ENCODE measurements around the gene PCDH15. TPM values are rescaled to one million over a fixed set of nuclear protein-coding genes. Genes with fewer than 3 reads are reported as not detected.
"Not testable (repeated sequence)": the region's sequence is repeated elsewhere in the genome, so short reads cannot be mapped to it uniquely, and the experiment has no call there.

Gene PCDH15
- total RNA-seq, 1 donor from 2014 or later, result not detected

- DNase-seq (ENCODE audit: low read depth) (peak; percentile 2), FAIRE-seq (no peak)
- Histone ChIP-seq H3K4me3 (ENCODE audit: low read depth, low read length) (no peak overlapping the region), H3K36me3 (ENCODE audit: control insufficient read depth, insufficient read depth, low read length) (no peaks in the 10 kb centered on the region), H3K27me3 (ENCODE audit: control insufficient read depth, insufficient read depth, low read length) (no peaks in the 10 kb centered on the region)
- TF ChIP-seq CTCF (IDR thresholded peaks at IDR 0.05; ENCODE audit: insufficient read depth, low read length, severe bottlenecking), result no peak
Measured at GRCh38 chr10:54559498-54559897, 241.5 kb downstream of the PCDH15 start.

DNA sequence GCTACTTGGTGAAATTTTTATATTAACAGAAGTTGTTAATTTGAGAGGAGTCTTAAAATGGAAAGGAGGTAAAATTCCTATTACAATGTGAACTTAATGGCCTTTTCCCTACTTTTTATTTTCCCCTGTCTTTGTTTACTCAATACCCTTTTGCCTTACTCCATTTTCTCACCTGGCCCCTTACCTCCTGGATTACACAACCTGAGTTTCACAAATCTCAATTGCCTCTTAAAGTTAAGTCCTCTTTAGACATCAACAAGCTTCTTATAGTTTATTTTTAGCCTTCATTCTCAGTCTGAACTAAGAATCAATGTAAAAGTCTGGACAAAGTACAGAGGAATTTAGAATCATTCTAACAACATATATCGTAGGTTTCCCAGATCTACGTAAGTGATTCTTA, 247.0 kb downstream of the PCDH15 start:
- Histone ChIP-seq H3K36me3 (ENCODE audit: control insufficient read depth, insufficient read depth, low read length) (no peaks in the 10 kb centered on the region), H3K27me3 (ENCODE audit: control insufficient read depth, insufficient read depth, low read length) (no peaks in the 10 kb centered on the region), H3K4me3 (ENCODE audit: low read depth, low read length) (no peak overlapping the region)
- no peak for FAIRE-seq
- DNase-seq (ENCODE audit: low read depth), result no peak
- no peak for TF ChIP-seq CTCF (IDR thresholded peaks at IDR 0.05; ENCODE audit: insufficient read depth, low read length, severe bottlenecking)

GRCh38 chr10:54550016-54550415, 251.0 kb downstream of the PCDH15 start:
- TF ChIP-seq CTCF (IDR thresholded peaks at IDR 0.05; ENCODE audit: insufficient read depth, low read length, severe bottlenecking), result no peak
- Histone ChIP-seq H3K27me3 (ENCODE audit: control insufficient read depth, insufficient read depth, low read length) (no peaks in the 10 kb centered on the region), H3K4me3 (ENCODE audit: low read depth, low read length) (no peak overlapping the region), H3K36me3 (ENCODE audit: control insufficient read depth, insufficient read depth, low read length) (no peaks in the 10 kb centered on the region)
- DNase-seq (ENCODE audit: low read depth) (no peak), FAIRE-seq (no peak)

GRCh38 chr10:54531296-54531695, 269.7 kb downstream of the PCDH15 start:
- no peak for FAIRE-seq
- H3K4me3 ChIP-seq (ENCODE audit: low read depth, low read length), result no peak overlapping the region
- no peak for TF ChIP-seq CTCF (IDR thresholded peaks at IDR 0.05; ENCODE audit: insufficient read depth, low read length, severe bottlenecking)
- H3K36me3 ChIP-seq (ENCODE audit: control insufficient read depth, insufficient read depth, low read length), result no peaks in the 10 kb centered on the region
- no peak for DNase-seq (ENCODE audit: low read depth)
- no peaks in the 10 kb centered on the region for H3K27me3 ChIP-seq (ENCODE audit: control insufficient read depth, insufficient read depth, low read length)

DNA sequence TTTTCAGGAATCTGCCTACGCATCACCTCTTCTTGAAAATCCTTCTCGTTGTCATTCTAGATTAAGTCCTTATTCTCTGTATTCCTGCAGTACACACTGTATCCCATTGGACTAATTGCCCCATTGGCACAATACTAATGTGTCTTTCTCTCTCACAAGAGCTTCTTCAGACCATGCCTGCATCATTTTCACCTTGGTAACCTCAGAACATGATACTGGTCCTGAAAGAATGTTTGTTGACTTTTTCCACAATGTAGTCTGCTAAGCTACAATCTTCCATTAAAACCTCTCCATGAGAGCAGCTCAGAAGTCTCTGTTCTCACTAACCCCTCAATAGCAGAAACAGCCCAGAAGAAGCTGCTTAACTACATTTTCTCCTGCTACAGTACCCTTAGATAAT, 270.7 kb downstream of the PCDH15 start:
- Histone ChIP-seq H3K36me3 (ENCODE audit: control insufficient read depth, insufficient read depth, low read length) (no peaks in the 10 kb centered on the region), H3K27me3 (ENCODE audit: control insufficient read depth, insufficient read depth, low read length) (no peaks in the 10 kb centered on the region), H3K4me3 (ENCODE audit: low read depth, low read length) (no peak overlapping the region)
- no peak for TF ChIP-seq CTCF (IDR thresholded peaks at IDR 0.05; ENCODE audit: insufficient read depth, low read length, severe bottlenecking)
- no peak for DNase-seq (ENCODE audit: low read depth)
- no peak for FAIRE-seq

DNA sequence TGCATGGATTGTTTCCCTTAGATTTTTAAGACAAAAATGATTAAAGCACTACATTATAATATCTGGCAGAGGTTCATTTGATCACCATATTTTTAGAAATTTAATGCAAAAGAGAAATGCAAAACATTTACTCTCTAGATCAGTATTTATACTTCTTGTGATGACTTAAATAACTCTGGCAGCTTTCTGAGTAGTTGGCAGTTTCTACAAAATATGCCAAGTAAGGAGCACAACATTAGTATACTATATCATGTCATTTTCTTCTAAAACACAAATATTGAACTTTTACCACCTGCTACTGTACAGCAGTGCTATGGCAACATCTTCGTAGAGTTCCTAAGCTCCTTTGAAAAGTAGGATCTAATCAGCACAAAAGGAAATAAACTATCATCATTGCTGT, 275.2 kb downstream of the PCDH15 start:
- H3K36me3 ChIP-seq (ENCODE audit: control insufficient read depth, insufficient read depth, low read length), result no peaks in the 10 kb centered on the region
- no peak overlapping the region for H3K4me3 ChIP-seq (ENCODE audit: low read depth, low read length)
- no peaks in the 10 kb centered on the region for H3K27me3 ChIP-seq (ENCODE audit: control insufficient read depth, insufficient read depth, low read length)
- FAIRE-seq, result no peak
- TF ChIP-seq CTCF (IDR thresholded peaks at IDR 0.05; ENCODE audit: insufficient read depth, low read length, severe bottlenecking), result no peak
- DNase-seq (ENCODE audit: low read depth), result no peak

DNA sequence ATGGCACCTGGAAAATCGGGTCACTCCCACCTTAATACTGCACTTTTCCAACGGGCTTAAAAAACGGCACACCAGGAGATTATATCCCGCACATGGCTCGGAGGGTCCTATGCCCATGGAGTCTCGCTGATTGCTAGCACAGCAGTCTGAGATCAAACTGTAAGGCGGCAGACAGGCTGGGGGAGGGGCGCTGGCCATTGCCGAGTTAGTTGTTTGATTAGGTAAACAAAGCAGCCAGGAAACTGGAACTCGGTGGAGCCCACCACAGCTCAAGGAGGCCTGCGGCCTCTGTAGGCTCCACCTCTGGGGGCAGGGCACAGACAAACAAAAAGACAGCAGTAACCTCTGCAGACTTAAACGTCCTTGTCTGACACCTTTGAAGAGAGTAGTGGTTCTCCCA, 285.8 kb downstream of the PCDH15 start:
- not testable (repeated sequence) for FAIRE-seq; H3K36me3 ChIP-seq (ENCODE audit: control insufficient read depth, insufficient read depth, low read length); H3K27me3 ChIP-seq (ENCODE audit: control insufficient read depth, insufficient read depth, low read length); DNase-seq (ENCODE audit: low read depth); H3K4me3 ChIP-seq (ENCODE audit: low read depth, low read length)
